ENCODE data around the gene UMAD1. TPM values are rescaled to one million over a fixed set of nuclear protein-coding genes. Genes with fewer than 3 reads are reported as not detected.

Gene UMAD1
- total and polyA plus RNA-seq, 2 of the 4 experiments (the other 2 are of a cell fraction) = 5.2 to 8.4 TPM

DNA sequence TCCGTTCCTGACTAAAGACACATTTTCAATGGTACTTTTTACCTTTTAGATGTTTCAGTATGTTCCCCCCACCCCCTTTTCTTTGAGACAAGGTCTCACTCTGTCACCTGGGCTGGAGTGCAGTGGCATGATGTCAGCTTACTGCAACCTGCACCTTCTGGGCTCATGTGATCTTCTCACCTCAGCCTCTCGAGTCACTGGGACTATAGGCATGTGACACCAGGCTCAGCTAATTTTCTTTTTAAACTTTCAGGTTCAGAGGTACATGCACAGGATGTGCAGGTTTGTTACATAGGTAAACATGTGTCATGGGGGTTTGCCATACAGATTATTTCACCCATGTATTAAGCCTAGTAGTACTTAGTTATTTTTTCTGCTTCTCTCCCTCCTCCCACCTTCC lies 177.2 kb downstream of the UMAD1 start:
- WGBS, 2 experiments (ENCODE audit: extremely low coverage in 2 of 2, insufficient read length in 1 of 2) = no CpG with 5 or more reads among the region's 2 CpGs
- no peak overlapping the region for H2BK120ac ChIP-seq (ENCODE audit: low read depth, low read length)
- H3K79me1 ChIP-seq (ENCODE audit: low read depth in 1 of 2, low read length in 2 of 2) = no peaks in the 10 kb centered on the region
- intact Hi-C loops (cut with micrococcal nuclease) = no loop called here
- no peak overlapping the region for H4K5ac ChIP-seq (ENCODE audit: low read depth, low read length)
- ChIA-PET CTCF (no interaction called here), POLR2A (ENCODE audit: unreplicated experiment) (no interaction called here)
- H3K56ac ChIP-seq (ENCODE audit: extremely low read depth, insufficient read depth, low read length) = no peak overlapping the region
- no peak overlapping the region for H4K8ac ChIP-seq (ENCODE audit: low read depth in 2 of 2, low read length in 2 of 2)
- no peaks in the 10 kb centered on the region for H3K27me3 ChIP-seq (ENCODE audit: control insufficient read depth, insufficient read depth, low read length)
- no peak overlapping the region for H3K4ac ChIP-seq (ENCODE audit: low read depth, low read length)
- no peak overlapping the region for H2AK9ac ChIP-seq (replicated peaks; ENCODE audit: low read depth, low read length, poor library complexity)
- no peaks in the 10 kb centered on the region for H4K20me1 ChIP-seq (ENCODE audit: insufficient read depth, low read length)
- H2AFZ ChIP-seq (replicated peaks; ENCODE audit: low read length, poor library complexity) = no peak overlapping the region
- H3K36me3 ChIP-seq (ENCODE audit: control insufficient read depth, insufficient read depth, low read length) = 0 out of 2 replicates have a peak, but pooled peaks cover 2% of the 10 kb centered on the region
- no peak for DNase-seq
- no peak overlapping the region for H2BK15ac ChIP-seq (ENCODE audit: low read depth, low read length)
- no peak overlapping the region for H3K4me3 ChIP-seq (ENCODE audit: insufficient read depth, low read depth, low read length)
- no peak overlapping the region for H3K23ac ChIP-seq (ENCODE audit: low read depth, low read length)
- no peak for TF ChIP-seq SMC3 (IDR thresholded peaks at IDR 0.05; ENCODE audit: low read depth, low read length)
- TF ChIP-seq, protein P1, sequence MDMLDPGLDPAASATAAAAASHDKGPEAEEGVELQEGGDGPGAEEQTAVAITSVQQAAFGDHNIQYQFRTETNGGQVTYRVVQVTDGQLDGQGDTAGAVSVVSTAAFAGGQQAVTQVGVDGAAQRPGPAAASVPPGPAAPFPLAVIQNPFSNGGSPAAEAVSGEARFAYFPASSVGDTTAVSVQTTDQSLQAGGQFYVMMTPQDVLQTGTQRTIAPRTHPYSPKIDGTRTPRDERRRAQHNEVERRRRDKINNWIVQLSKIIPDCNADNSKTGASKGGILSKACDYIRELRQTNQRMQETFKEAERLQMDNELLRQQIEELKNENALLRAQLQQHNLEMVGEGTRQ (IDR thresholded peaks at IDR 0.05; ENCODE audit: low read depth, low read length) = no peak
- TF ChIP-seq RFX5 (IDR thresholded peaks at IDR 0.05; ENCODE audit: low read depth, low read length) = no peak
- TF ChIP-seq, protein P2, sequence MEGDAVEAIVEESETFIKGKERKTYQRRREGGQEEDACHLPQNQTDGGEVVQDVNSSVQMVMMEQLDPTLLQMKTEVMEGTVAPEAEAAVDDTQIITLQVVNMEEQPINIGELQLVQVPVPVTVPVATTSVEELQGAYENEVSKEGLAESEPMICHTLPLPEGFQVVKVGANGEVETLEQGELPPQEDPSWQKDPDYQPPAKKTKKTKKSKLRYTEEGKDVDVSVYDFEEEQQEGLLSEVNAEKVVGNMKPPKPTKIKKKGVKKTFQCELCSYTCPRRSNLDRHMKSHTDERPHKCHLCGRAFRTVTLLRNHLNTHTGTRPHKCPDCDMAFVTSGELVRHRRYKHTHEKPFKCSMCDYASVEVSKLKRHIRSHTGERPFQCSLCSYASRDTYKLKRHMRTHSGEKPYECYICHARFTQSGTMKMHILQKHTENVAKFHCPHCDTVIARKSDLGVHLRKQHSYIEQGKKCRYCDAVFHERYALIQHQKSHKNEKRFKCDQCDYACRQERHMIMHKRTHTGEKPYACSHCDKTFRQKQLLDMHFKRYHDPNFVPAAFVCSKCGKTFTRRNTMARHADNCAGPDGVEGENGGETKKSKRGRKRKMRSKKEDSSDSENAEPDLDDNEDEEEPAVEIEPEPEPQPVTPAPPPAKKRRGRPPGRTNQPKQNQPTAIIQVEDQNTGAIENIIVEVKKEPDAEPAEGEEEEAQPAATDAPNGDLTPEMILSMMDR (conservative IDR thresholded peaks at IDR 0.05; ENCODE audit: low read depth, low read length) = no peak
- TF ChIP-seq CEBPB (IDR thresholded peaks at IDR 0.05; ENCODE audit: low read depth, low read length) = no peak
- TF ChIP-seq NFE2L2 (IDR thresholded peaks at IDR 0.05; ENCODE audit: low read depth, low read length) = no peak
- no peak for TF ChIP-seq CHD1 (IDR thresholded peaks at IDR 0.05; ENCODE audit: low read depth, low read length)
- no peak for TF ChIP-seq POLR2A (IDR thresholded peaks at IDR 0.05; ENCODE audit: low read depth, low read length)
- TF ChIP-seq, protein P3, sequence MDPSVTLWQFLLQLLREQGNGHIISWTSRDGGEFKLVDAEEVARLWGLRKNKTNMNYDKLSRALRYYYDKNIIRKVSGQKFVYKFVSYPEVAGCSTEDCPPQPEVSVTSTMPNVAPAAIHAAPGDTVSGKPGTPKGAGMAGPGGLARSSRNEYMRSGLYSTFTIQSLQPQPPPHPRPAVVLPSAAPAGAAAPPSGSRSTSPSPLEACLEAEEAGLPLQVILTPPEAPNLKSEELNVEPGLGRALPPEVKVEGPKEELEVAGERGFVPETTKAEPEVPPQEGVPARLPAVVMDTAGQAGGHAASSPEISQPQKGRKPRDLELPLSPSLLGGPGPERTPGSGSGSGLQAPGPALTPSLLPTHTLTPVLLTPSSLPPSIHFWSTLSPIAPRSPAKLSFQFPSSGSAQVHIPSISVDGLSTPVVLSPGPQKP (IDR thresholded peaks at IDR 0.05; ENCODE audit: borderline replicate concordance, low read depth, low read length) = no peak
- TF ChIP-seq FOS (IDR thresholded peaks at IDR 0.05; ENCODE audit: low read depth, low read length) = no peak
- no peak for TF ChIP-seq MAFK (IDR thresholded peaks at IDR 0.05; ENCODE audit: low read depth, low read length)
- no peak for TF ChIP-seq RAD21 (IDR thresholded peaks at IDR 0.05; ENCODE audit: low read length)
- no peak for TF ChIP-seq BHLHE40 (IDR thresholded peaks at IDR 0.05; ENCODE audit: low read depth, low read length)
- H3K9me1 ChIP-seq (ENCODE audit: insufficient read depth, low read length) = no peaks in the 10 kb centered on the region
- H2BK20ac ChIP-seq (ENCODE audit: low read depth, low read length) = no peak overlapping the region
- no peak overlapping the region for H3K9ac ChIP-seq (ENCODE audit: low read depth, low read length)
- ATAC-seq (ENCODE audit: low read depth) = no peak
- no peak overlapping the region for H2BK5ac ChIP-seq (ENCODE audit: low read depth, low read length, poor library complexity, severe bottlenecking)
- no peak overlapping the region for H3K14ac ChIP-seq (replicated peaks; ENCODE audit: low read depth, low read length)
- BruUV-seq (replicated peaks) = no TSS peak
- H3K27ac ChIP-seq (ENCODE audit: insufficient read depth, low read length) = no peak overlapping the region
- no peak overlapping the region for H2AK5ac ChIP-seq (ENCODE audit: low read depth, low read length)
- dilution Hi-C loops (cut with HindIII; ENCODE audit: low sequenced_read_pairs, unreplicated experiment) = no loop called here
- H3K4me2 ChIP-seq (ENCODE audit: low read depth, low read length) = no peak overlapping the region
- H3K9me3 ChIP-seq (ENCODE audit: control insufficient read depth, insufficient read depth, low read length) = no peaks in the 10 kb centered on the region
- H3K18ac ChIP-seq (ENCODE audit: low read depth, low read length) = no peak overlapping the region
- no peak overlapping the region for H4K91ac ChIP-seq (ENCODE audit: insufficient read depth, low read depth, low read length)
- in situ Hi-C loops (cut with MboI; ENCODE audit: low sequenced_read_pairs) = no loop called here
- H3K4me1 ChIP-seq (ENCODE audit: control insufficient read depth, insufficient read depth, low read length) = no peaks in the 10 kb centered on the region
